GM12878 (cell line): ENCODE data around the gene PUSL1. TPM values are rescaled to one million over a fixed set of nuclear protein-coding genes. Genes with fewer than 3 reads are reported as not detected.

Source experiments
- NR2C1 ChIP-seq: fragments of 450-650 bp; IDR thresholded peaks from 2 replicates; pipeline ENCODE4 v1.6.1; 2017; ENCODE audit warnings: antibody characterized with exemption, mild to moderate bottlenecking, moderate library complexity
- POLR2AphosphoS2 ChIP-seq: IDR thresholded peaks from 2 replicates; pipeline ENCODE4 v1.6.1; 2011; ENCODE audit warnings: low read depth, mild to moderate bottlenecking, low read length, improper control_type of control experiment, moderate library complexity
- TCF12 ChIP-seq: IDR thresholded peaks from 2 replicates; pipeline ENCODE4 v1.6.1; 2011; ENCODE audit warnings: low read depth, mild to moderate bottlenecking, low read length
- ZNF274 ChIP-seq: IDR thresholded peaks from one replicate; pipeline ENCODE4 v1.8.0; 2011; ENCODE audit not compliant: insufficient read length, insufficient read depth
- polyA plus RNA-seq, 11 experiments: library from polyadenylated mRNA; depleted of rRNA in 4 of 11; unstranded in 6 of 11; stranded (reverse) in 5 of 11; fragments of >200 nt; fragmentation: Nextera tagmentation in 4 of 11; fragmentation: Illumina TruSeq in 1 of 11; extraction: Ambion mirVana in 4 of 11; extraction: Trizol in 1 of 11; gene quantifications; 1 replicate in 1 of 11; 2 replicates in 10 of 11; pipeline versions ENCODE4 v1.2.1 to v1.2.3, GENCODE V29; 2011 to 2016; ENCODE audit warnings: inconsistent platforms in 2 of 11, missing spikeins in 2 of 11, low read depth in 1 of 11
- total RNA-seq, 4 experiments: library from RNA; depleted of rRNA in 3 of 4; stranded (reverse); fragments of >200 nt in 3 of 4; fragmentation: Illumina TruSeq in 1 of 4; extraction: Trizol in 1 of 4; gene quantifications; 2 replicates each; pipeline versions ENCODE4 v1.2.1 to v1.2.3, GENCODE V29; 2013 to 2021
- TF ChIP-seq, protein P1 (sequence below): fragments of 450-650 bp; formaldehyde crosslinking; IDR thresholded peaks from 2 replicates; pipeline ENCODE4 v1.4.0; 2020; ENCODE audit warnings: mild to moderate bottlenecking, moderate library complexity
- TF ChIP-seq, protein P2 (sequence below): IDR thresholded peaks from 2 replicates; pipeline ENCODE4 v1.6.1; 2011; ENCODE audit warnings: low read depth, mild to moderate bottlenecking, low read length, moderate library complexity, borderline replicate concordance; ENCODE audit errors: extremely low read depth
- TF ChIP-seq, protein P3 (sequence below): IDR thresholded peaks from 2 replicates; pipeline ENCODE4 v1.6.1; 2012; ENCODE audit warnings: low read length, inconsistent platforms

The PUSL1 gene
- total and polyA plus RNA-seq, 10 of the 15 experiments (the other 5 are each of a cell fraction or from before 2014, with no cell fraction given), result 0.16 to 28.4 (median 15.1) TPM

DNA sequence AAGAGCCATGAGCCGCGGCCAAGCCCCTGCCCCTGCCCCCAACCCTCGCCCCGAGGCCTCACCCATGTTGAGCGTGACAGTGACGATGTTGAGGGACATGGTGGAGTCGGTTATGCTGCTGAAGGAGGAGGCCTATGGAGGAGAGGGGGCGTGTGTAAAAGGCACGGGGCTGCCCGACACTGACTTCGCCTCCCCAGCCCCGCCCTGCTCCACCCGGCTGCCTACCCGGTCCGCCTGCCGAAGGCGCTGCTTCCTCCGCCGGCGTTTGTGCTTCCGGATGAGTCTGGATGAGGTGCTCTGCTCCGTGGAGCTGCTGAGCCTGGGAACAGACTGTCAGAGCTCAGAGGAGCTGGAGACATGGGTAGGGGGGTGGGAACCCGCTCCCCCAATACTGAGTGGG is 31.8 kb downstream of the PUSL1 start (continued):
- TF ChIP-seq, protein P1, sequence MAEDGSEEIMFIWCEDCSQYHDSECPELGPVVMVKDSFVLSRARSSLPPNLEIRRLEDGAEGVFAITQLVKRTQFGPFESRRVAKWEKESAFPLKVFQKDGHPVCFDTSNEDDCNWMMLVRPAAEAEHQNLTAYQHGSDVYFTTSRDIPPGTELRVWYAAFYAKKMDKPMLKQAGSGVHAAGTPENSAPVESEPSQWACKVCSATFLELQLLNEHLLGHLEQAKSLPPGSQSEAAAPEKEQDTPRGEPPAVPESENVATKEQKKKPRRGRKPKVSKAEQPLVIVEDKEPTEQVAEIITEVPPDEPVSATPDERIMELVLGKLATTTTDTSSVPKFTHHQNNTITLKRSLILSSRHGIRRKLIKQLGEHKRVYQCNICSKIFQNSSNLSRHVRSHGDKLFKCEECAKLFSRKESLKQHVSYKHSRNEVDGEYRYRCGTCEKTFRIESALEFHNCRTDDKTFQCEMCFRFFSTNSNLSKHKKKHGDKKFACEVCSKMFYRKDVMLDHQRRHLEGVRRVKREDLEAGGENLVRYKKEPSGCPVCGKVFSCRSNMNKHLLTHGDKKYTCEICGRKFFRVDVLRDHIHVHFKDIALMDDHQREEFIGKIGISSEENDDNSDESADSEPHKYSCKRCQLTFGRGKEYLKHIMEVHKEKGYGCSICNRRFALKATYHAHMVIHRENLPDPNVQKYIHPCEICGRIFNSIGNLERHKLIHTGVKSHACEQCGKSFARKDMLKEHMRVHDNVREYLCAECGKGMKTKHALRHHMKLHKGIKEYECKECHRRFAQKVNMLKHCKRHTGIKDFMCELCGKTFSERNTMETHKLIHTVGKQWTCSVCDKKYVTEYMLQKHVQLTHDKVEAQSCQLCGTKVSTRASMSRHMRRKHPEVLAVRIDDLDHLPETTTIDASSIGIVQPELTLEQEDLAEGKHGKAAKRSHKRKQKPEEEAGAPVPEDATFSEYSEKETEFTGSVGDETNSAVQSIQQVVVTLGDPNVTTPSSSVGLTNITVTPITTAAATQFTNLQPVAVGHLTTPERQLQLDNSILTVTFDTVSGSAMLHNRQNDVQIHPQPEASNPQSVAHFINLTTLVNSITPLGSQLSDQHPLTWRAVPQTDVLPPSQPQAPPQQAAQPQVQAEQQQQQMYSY (CRISPR knock-in tag), result no peak
- TF ChIP-seq TCF12, result no peak
- no peak for TF ChIP-seq NR2C1
- TF ChIP-seq, protein P2, sequence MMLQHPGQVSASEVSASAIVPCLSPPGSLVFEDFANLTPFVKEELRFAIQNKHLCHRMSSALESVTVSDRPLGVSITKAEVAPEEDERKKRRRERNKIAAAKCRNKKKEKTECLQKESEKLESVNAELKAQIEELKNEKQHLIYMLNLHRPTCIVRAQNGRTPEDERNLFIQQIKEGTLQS, result no peak
- no peak for TF ChIP-seq ZNF274
- no peak for TF ChIP-seq POLR2AphosphoS2
- TF ChIP-seq, protein P3, sequence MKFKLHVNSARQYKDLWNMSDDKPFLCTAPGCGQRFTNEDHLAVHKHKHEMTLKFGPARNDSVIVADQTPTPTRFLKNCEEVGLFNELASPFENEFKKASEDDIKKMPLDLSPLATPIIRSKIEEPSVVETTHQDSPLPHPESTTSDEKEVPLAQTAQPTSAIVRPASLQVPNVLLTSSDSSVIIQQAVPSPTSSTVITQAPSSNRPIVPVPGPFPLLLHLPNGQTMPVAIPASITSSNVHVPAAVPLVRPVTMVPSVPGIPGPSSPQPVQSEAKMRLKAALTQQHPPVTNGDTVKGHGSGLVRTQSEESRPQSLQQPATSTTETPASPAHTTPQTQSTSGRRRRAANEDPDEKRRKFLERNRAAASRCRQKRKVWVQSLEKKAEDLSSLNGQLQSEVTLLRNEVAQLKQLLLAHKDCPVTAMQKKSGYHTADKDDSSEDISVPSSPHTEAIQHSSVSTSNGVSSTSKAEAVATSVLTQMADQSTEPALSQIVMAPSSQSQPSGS, result no peak
